Measurements from ENCODE around the gene MRGPRF. TPM values are rescaled to one million over a fixed set of nuclear protein-coding genes. Genes with fewer than 3 reads are reported as not detected.
A peak's percentile ranks its signal among the peaks of the same experiment; 100 is the strongest.

Gene MRGPRF
- total RNA-seq, 4 donors from 2014 or later, result 0.84 to 11.0 (median 7.3) TPM

DNA sequence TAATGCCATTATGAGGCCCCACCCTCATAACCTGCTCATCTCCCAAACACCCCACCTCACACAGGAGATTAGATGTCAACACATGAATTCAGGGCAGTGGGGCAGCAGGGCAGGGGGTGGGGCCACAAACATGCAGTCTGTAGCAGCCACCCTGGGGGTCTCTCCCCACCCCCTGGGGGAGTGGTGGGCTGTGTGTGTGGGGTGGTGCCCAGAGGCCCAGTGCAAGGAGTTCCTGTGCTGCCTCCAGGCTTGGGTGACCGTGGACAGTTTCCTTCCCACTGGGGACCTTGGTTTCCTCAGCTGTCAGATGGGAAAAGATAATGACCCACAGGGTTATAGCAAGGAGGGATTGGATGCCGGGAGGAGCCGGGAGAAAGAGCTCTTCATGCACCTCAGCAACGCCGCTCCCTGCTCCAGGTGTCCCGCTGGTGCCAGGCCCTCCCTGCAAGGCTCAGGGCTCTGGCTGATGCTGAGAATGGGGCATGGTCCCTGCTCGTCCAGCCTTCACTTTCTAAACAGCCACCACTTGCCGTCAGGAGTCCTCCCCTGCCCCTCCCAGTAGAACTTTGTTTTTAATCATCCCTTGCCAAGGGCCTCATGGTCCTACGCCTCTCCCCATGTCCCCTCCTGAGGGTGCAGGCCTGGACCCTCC lies 2.0 kb upstream of the MRGPRF start:
- 84 to 88% methylated on average over 9 of the region's 9 CpGs for WGBS, 2 donors
- intact Hi-C loops (cut with DNase I; ENCODE audit: low total_unique reads), result no loop called here
- H3K4me3 ChIP-seq (ENCODE audit: low read depth, poor library complexity, severe bottlenecking), result no peak overlapping the region

DNA sequence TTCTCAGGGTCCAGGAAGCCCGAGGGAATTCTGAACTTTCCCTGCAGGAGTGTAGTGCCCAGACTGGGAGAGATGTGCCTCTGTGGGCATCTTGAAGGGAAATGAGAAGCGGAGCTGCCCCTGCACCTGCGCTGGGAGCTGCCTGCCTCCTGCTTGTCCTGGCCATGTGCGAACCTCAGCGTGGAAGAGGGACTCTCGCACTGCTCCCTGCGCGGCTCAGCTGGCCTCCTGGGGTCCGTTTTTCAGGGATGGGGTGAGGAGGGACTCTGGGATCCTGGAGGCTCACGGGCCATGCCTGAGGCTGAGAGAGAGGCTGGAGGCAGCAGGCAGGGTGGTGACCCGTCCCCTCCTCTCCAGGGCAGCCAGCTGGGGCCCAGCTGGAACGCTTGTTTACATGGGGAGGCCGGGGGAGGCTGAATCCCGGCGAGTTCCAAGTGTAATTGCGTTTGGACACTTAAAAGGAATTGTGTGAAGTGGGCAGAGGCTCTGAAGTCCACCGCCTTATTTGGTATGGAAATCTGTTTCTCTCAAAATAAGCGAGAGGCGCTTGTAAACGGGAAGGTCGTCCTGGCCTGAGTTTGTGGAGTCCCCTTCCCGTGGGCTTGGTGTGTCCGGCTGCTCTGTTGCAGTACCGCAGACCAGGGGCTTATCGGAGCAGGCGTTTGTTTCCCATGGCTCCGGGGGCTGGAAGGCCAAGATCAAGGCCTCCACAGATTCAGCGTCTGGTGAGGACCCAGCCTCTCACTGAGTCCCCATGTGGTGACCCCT lies 1.2 kb upstream of the MRGPRF start:
- intact Hi-C loops (cut with DNase I; ENCODE audit: low total_unique reads), result no loop called here
- DNase-seq (ENCODE audit: low spot score in 2 of 2), result no peak
- H3K4me3 ChIP-seq (ENCODE audit: low read depth, poor library complexity, severe bottlenecking), result no peak overlapping the region
- no peak for TF ChIP-seq POLR2A (IDR thresholded peaks at IDR 0.05)
- TF ChIP-seq, protein P1, sequence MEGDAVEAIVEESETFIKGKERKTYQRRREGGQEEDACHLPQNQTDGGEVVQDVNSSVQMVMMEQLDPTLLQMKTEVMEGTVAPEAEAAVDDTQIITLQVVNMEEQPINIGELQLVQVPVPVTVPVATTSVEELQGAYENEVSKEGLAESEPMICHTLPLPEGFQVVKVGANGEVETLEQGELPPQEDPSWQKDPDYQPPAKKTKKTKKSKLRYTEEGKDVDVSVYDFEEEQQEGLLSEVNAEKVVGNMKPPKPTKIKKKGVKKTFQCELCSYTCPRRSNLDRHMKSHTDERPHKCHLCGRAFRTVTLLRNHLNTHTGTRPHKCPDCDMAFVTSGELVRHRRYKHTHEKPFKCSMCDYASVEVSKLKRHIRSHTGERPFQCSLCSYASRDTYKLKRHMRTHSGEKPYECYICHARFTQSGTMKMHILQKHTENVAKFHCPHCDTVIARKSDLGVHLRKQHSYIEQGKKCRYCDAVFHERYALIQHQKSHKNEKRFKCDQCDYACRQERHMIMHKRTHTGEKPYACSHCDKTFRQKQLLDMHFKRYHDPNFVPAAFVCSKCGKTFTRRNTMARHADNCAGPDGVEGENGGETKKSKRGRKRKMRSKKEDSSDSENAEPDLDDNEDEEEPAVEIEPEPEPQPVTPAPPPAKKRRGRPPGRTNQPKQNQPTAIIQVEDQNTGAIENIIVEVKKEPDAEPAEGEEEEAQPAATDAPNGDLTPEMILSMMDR (IDR thresholded peaks at IDR 0.05), result no peak
- WGBS, 2 donors, result 55 to 61% methylated on average over 22 to 28 of the region's 28 CpGs

More for the DNA sequence above, 2.0 kb upstream of the MRGPRF start:
- no peak for DNase-seq (ENCODE audit: low spot score in 2 of 2)
- TF ChIP-seq POLR2A (IDR thresholded peaks at IDR 0.05), result no peak
- TF ChIP-seq, protein P1 (IDR thresholded peaks at IDR 0.05), result no peak

DNA sequence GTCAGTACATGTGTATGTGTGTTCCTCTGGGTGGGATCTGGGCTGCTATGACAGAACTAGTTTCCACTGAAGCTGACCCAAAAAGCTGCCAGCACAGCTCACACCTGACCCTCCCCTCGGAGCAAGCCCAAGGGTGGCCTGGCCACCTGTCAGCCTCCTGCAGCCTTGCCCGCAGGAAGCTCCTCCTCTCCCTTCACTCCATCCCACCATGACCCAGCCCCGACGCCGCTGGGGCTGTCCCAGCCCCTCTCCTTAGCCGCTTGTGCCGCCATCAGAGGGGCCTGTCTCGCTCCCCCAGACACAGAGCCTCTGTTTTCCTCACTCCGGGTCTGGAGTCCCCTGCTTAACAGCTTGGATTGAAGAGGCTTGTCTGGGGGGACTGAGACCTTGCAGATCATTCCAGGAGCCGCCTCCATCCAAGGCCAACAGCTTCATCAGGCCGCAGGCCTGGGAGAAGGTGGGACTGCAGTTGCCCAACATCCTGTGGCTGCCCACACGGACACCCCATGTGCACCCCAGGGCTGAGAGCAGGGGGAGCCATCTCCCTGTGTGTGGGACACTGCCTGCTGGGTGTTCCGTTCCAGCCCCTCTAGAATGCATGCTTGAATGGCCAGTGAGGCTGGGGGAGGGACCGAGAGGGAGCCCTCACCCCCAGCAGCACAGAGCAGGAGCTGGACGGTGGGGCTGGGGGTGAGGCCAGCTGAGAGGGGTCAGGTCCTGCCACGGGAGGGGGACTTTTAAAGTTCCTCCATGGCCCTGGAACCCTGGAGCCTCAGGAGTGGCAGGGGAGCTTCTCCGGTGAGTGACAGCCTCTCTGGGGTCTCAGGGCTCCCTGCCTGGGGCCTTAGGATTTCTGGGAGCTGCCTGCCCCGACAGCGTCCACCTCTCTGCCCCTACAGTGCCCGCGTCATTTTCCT lies 696 bp downstream of the MRGPRF start:
- H3K4me3 ChIP-seq (ENCODE audit: low read depth, poor library complexity, severe bottlenecking), result peak overlapping the region; percentile 14
- WGBS, 2 donors, result 46 to 48% methylated on average over 17 to 20 of the region's 21 CpGs
- intact Hi-C loops (cut with DNase I; ENCODE audit: low total_unique reads), result no loop called here
- TF ChIP-seq, protein P1 (IDR thresholded peaks at IDR 0.05), result no peak
- no peak for TF ChIP-seq POLR2A (IDR thresholded peaks at IDR 0.05)
- DNase-seq (ENCODE audit: low spot score in 2 of 2), result no peak

DNA sequence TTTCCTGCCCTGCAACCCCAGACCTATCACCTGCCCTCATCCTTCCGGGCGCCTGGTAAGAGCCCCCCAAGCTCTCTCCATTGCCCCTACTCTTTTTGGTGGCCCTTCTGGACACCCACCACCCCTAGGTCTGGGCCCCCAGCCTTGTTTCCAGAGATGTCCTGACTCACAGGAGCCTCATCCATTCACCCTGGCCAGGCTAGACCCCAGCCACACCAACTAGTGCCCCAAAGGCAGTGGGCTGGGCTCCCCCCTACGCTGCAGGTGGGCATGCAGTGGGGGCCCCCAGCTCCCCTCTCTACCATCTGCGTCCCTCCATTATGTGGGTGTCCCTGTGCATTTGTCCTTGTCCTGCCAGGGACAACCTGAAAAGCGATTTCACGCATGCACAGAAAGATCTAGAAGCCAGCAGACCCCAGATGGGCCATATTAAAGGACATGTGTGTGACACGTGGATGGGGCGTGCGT lies 1.4 kb downstream of the MRGPRF start:
- no peak overlapping the region for H3K4me3 ChIP-seq (ENCODE audit: low read depth, poor library complexity, severe bottlenecking)

More for the DNA sequence above, 1.4 kb downstream of the MRGPRF start:
- no peak for TF ChIP-seq POLR2A (IDR thresholded peaks at IDR 0.05)
- TF ChIP-seq, protein P1 (IDR thresholded peaks at IDR 0.05), result no peak
- 58 to 61% methylated on average over 9 of the region's 9 CpGs for WGBS, 2 donors
- DNase-seq (ENCODE audit: low spot score in 2 of 2), result no peak
- intact Hi-C loops (cut with DNase I; ENCODE audit: low total_unique reads), result no loop called here

Data from lower leg skin (tissue), 4 donors.